ENCODE results near the gene FBXL17.

- TF ChIP-seq TCF12 (IDR thresholded peaks at IDR 0.05) (no peak), CTCF (IDR thresholded peaks at IDR 0.05) (no peak), FOXM1 (IDR thresholded peaks at IDR 0.05; ENCODE audit: low read depth) (no peak), USF1 (IDR thresholded peaks at IDR 0.05; ENCODE audit: borderline replicate concordance, low read depth) (no peak), SMC3 (IDR thresholded peaks at IDR 0.05; ENCODE audit: low read depth, low read length) (no peak), YY1 (IDR thresholded peaks at IDR 0.05; ENCODE audit: low read depth) (no peak)
Observed at GRCh38 chr5:108101130-108101529, 280.8 kb downstream of the FBXL17 start.

All from SK-N-SH (cell line).